K562 (cell line): ENCODE data around the gene ARL6IP6. TPM values are rescaled to one million over a fixed set of nuclear protein-coding genes. Genes with fewer than 3 reads are reported as not detected.

Experiments
- BRD9 ChIP-seq: fragments of 450-650 bp; IDR thresholded peaks from 2 replicates; pipeline ENCODE4 v1.6.1; 2018; ENCODE audit warnings: low read depth; ENCODE audit not compliant: partially characterized antibody
- CBFB ChIP-seq: sonication (generic); formaldehyde crosslinking; IDR thresholded peaks from 2 replicates; pipeline ENCODE4 v1.4.0; 2020; ENCODE audit warnings: mild to moderate bottlenecking, missing genetic modification reagents
- CBX5 ChIP-seq: IDR thresholded peaks from 2 replicates; pipeline ENCODE4 v1.6.1; 2014; ENCODE audit warnings: low read depth, borderline replicate concordance
- CTCF ChIP-seq, 3 experiments: IDR thresholded peaks in 2 of 3; conservative IDR thresholded peaks in 1 of 3; 2 replicates each; pipeline ENCODE4 v1.5.1; 2011 to 2012; ENCODE audit warnings: low read length in 3 of 3, mild to moderate bottlenecking in 3 of 3, control low read depth in 2 of 3, improper control_type of control experiment in 1 of 3, inconsistent platforms in 1 of 3, low read depth in 1 of 3, mixed read lengths in 1 of 3, moderate library complexity in 1 of 3; ENCODE audit not compliant: insufficient read depth in 2 of 3
- DMBX1 ChIP-seq: fragments of 250-450 bp; sonication (Bioruptor Pico); IDR thresholded peaks from 2 replicates; pipeline ENCODE4 v1.8.0; 2022; ENCODE audit warnings: inconsistent platforms, mild to moderate bottlenecking, moderate library complexity, borderline replicate concordance
- FOSL1 ChIP-seq: fragments of 200-800 bp; sonication (Bioruptor generic); conservative IDR thresholded peaks from 2 replicates; pipeline ENCODE4 v1.6.1; 2016; ENCODE audit warnings: missing genetic modification characterization, missing compliant biosample characterization
- GTF2E2 ChIP-seq: fragments of 200-800 bp; sonication (Bioruptor generic); IDR thresholded peaks from 2 replicates; pipeline ENCODE4 v1.6.1; 2016; ENCODE audit warnings: missing genetic modification characterization, missing compliant biosample characterization
- HDGF ChIP-seq: fragments of 450-650 bp; IDR thresholded peaks from 2 replicates; pipeline ENCODE4 v1.6.1; 2016
- KAT7 ChIP-seq: sonication (generic); formaldehyde crosslinking; IDR thresholded peaks from 2 replicates; pipeline ENCODE4 v1.8.0; 2022; ENCODE audit warnings: missing genetic modification reagents, mild to moderate bottlenecking, borderline replicate concordance
- KAT8 ChIP-seq: fragments of 450-650 bp; IDR thresholded peaks from 2 replicates; pipeline ENCODE4 v1.6.1; 2016; ENCODE audit warnings: low read depth, mild to moderate bottlenecking
- RAD51 ChIP-seq: fragments of 450-650 bp; IDR thresholded peaks from 2 replicates; pipeline ENCODE4 v1.7.1; 2016; ENCODE audit warnings: low read depth, mild to moderate bottlenecking, borderline replicate concordance
- RBM22 ChIP-seq: fragments of 200-400 bp; formaldehyde crosslinking; IDR thresholded peaks from 2 replicates; pipeline ENCODE4 v1.6.1; 2018; ENCODE audit warnings: low read length, low read depth; ENCODE audit not compliant: poor library complexity, severe bottlenecking
- SMARCB1 ChIP-seq: IDR thresholded peaks from 2 replicates; pipeline ENCODE4 v1.6.1; 2011; ENCODE audit warnings: improper control_type of control experiment, low read depth; ENCODE audit not compliant: insufficient read length
- SNRNP70 ChIP-seq: fragments of 200-400 bp; formaldehyde crosslinking; optimal IDR thresholded peaks from 2 replicates; pipeline ENCODE3; 2017; ENCODE audit warnings: low read depth, low read length
- TFAM ChIP-seq: fragments of 250-450 bp; sonication (Bioruptor Pico); conservative IDR thresholded peaks from 2 replicates; pipeline ENCODE4 v1.5.0; 2021; ENCODE audit warnings: mild to moderate bottlenecking, moderate library complexity
- THRB ChIP-seq: fragments of 450-650 bp; formaldehyde crosslinking; conservative IDR thresholded peaks from 2 replicates; pipeline ENCODE4 v1.4.0; 2022; ENCODE audit warnings: mild to moderate bottlenecking, missing genetic modification characterization
- UBTF ChIP-seq, 2 experiments: IDR thresholded peaks; 2 replicates each; pipeline ENCODE4 v1.6.1; 2012; ENCODE audit warnings: improper control_type of control experiment in 2 of 2, low read depth in 2 of 2, low read length in 2 of 2, borderline replicate concordance in 1 of 2
- ZEB2 ChIP-seq: fragments of 450-650 bp; IDR thresholded peaks from 2 replicates; pipeline ENCODE4 v1.6.1; 2016
- ZNF316 ChIP-seq: fragments of 450-650 bp; IDR thresholded peaks from 2 replicates; pipeline ENCODE4 v1.6.1; 2016
- ZNF347 ChIP-seq: fragments of 450-650 bp; formaldehyde crosslinking; IDR thresholded peaks from 2 replicates; pipeline ENCODE4 v1.4.0; 2020; ENCODE audit warnings: low read depth, mild to moderate bottlenecking, moderate library complexity
- ZNF431 ChIP-seq: sonication (generic); formaldehyde crosslinking; IDR thresholded peaks from 2 replicates; pipeline ENCODE4 v1.8.0; 2022; ENCODE audit warnings: mild to moderate bottlenecking, missing genetic modification reagents
- ZNF507 ChIP-seq: conservative IDR thresholded peaks from 2 replicates; pipeline ENCODE4 v1.6.1; 2017; ENCODE audit warnings: missing genetic modification characterization, missing compliant biosample characterization
- ZNF668 ChIP-seq: fragments of 250-450 bp; sonication (Bioruptor Pico); IDR thresholded peaks from 2 replicates; pipeline ENCODE4 v1.8.0; 2022; ENCODE audit warnings: mild to moderate bottlenecking, inconsistent platforms
- ZNF699 ChIP-seq: fragments of 250-450 bp; sonication (Bioruptor Pico); IDR thresholded peaks from 2 replicates; pipeline ENCODE4 v1.8.0; 2021; ENCODE audit warnings: mild to moderate bottlenecking, moderate library complexity; ENCODE audit not compliant: insufficient replicate concordance
- polyA plus RNA-seq, 8 experiments: library from polyadenylated mRNA; depleted of rRNA in 4 of 8; stranded (reverse) in 5 of 8; unstranded in 3 of 8; fragments of >200 nt; fragmentation: Nextera tagmentation in 2 of 8; fragmentation: Illumina TruSeq in 1 of 8; extraction: Ambion mirVana in 2 of 8; extraction: Trizol in 1 of 8; gene quantifications; 2 replicates each; pipeline versions ENCODE4 v1.2.1 to v1.2.3, GENCODE V29; 2011 to 2014; ENCODE audit warnings: inconsistent platforms in 1 of 8, missing spikeins in 1 of 8
- total RNA-seq, 7 experiments: library from RNA; depleted of rRNA in 6 of 7; stranded (reverse); fragments of >200 nt in 6 of 7; fragmentation: Illumina TruSeq in 2 of 7; extraction: Trizol in 2 of 7; gene quantifications; 2 replicates each; pipeline versions ENCODE4 v1.2.1 to v1.2.3, GENCODE V29; 2011 to 2021; ENCODE audit warnings: low replicate concordance in 1 of 7

ARL6IP6 gene
- total and polyA plus RNA-seq, 9 of the 15 experiments (the other 6 are each of a cell fraction or from before 2014, with no cell fraction given) = 19.2 to 98.5 (median 36.2) TPM

GRCh38 chr2:152718076-152718908 lies at the start of gene ARL6IP6 (continued):
- TF ChIP-seq UBTF (IDR thresholded peaks at IDR 0.05; ENCODE audit: borderline replicate concordance in 1 of 2, low read depth in 2 of 2, low read length in 2 of 2) (peak; percentile 80 to 95; a peak in 2 of 4 replicates), ZNF316 (peak; percentile 66), SNRNP70 (no peak), THRB (CRISPR knock-in tag) (peak; percentile 92), RBM22 (peak; percentile 65), CBFB (CRISPR knock-in tag) (no peak), DMBX1 (CRISPR knock-in tag) (peak; percentile 27; the same call in 1 of the 2 replicates), KAT7 (CRISPR knock-in tag) (peak; percentile 91; the same call in 1 of the 2 replicates), SMARCB1 (no peak), ZNF431 (CRISPR knock-in tag) (peak; percentile 53; the same call in 1 of the 2 replicates), ZEB2 (peak; percentile 64), ZNF347 (CRISPR knock-in tag) (no peak), BRD9 (peak; percentile 87), CBX5 (no peak), GTF2E2 (tag) (no peak; the same call in 1 of the 2 replicates), ZNF668 (CRISPR knock-in tag) (no peak), TFAM (CRISPR knock-in tag) (no peak), CTCF (IDR thresholded peaks at IDR 0.05 in 2 of 3, conservative IDR thresholded peaks at IDR 0.05 in 1 of 3; ENCODE audit: insufficient read depth in 2 of 3, low read depth in 1 of 3, low read length in 3 of 3) (no peak), KAT8 (no peak), ZNF699 (CRISPR knock-in tag) (no peak), RAD51 (peak; percentile 33; the same call in 1 of the 2 replicates), ZNF507 (no peak), FOSL1 (tag) (peak; percentile 49; the same call in 1 of the 2 replicates), HDGF (no peak)
